ENCODE measurements around the gene ARMC9.

ARMC9 gene

GRCh38 chr2:231397011-231397927 is 198.8 kb downstream of the ARMC9 start:
- H3K27me3 ChIP-seq (ENCODE audit: insufficient read depth, low read depth): no peaks in the 10 kb centered on the region
- H3K27ac ChIP-seq: no peak overlapping the region
- H3K36me3 ChIP-seq (ENCODE audit: insufficient read depth): no peaks in the 10 kb centered on the region
- no peak overlapping the region; the same call in 1 of the 2 replicates for H3K4me2 ChIP-seq
- H3K4me3 ChIP-seq (IDR thresholded peaks at IDR 0.05; ENCODE audit: insufficient read depth, low read depth, low read length): no peak overlapping the region
- no peaks in the 10 kb centered on the region for H3K79me2 ChIP-seq (ENCODE audit: insufficient read depth, low read depth)
- H3K4me1 ChIP-seq (ENCODE audit: low read depth, poor library complexity, severe bottlenecking): peaks cover 5% of the 10 kb centered on the region
- H4K20me1 ChIP-seq (ENCODE audit: insufficient read depth): no peaks in the 10 kb centered on the region
- no peak overlapping the region for H2AFZ ChIP-seq (ENCODE audit: low read depth)
- no peak overlapping the region for H3K9ac ChIP-seq
- TF ChIP-seq CTCF (conservative IDR thresholded peaks at IDR 0.05; ENCODE audit: low read depth, low read length): no peak

- Histone ChIP-seq H3K9ac (no peak overlapping the region), H3K27ac (no peak overlapping the region), H3K79me2 (ENCODE audit: insufficient read depth, low read depth) (no peaks in the 10 kb centered on the region), H2AFZ (ENCODE audit: low read depth) (no peak overlapping the region), H3K4me1 (ENCODE audit: low read depth, poor library complexity, severe bottlenecking) (peaks cover 5% of the 10 kb centered on the region), H4K20me1 (ENCODE audit: insufficient read depth) (no peaks in the 10 kb centered on the region), H3K4me2 (no peak overlapping the region), H3K27me3 (ENCODE audit: insufficient read depth, low read depth) (no peaks in the 10 kb centered on the region), H3K36me3 (ENCODE audit: insufficient read depth) (no peaks in the 10 kb centered on the region), H3K4me3 (IDR thresholded peaks at IDR 0.05; ENCODE audit: insufficient read depth, low read depth, low read length) (no peak overlapping the region)
- TF ChIP-seq CTCF (conservative IDR thresholded peaks at IDR 0.05; ENCODE audit: low read depth, low read length): no peak
Observed at GRCh38 chr2:231397928-231398294, 199.5 kb downstream of the ARMC9 start.

GRCh38 chr2:231398585-231398984 is 200.2 kb downstream of the ARMC9 start:
- H3K27ac ChIP-seq: no peak overlapping the region
- no peaks in the 10 kb centered on the region for H4K20me1 ChIP-seq (ENCODE audit: insufficient read depth)
- H3K9ac ChIP-seq: no peak overlapping the region
- no peak for TF ChIP-seq CTCF (conservative IDR thresholded peaks at IDR 0.05; ENCODE audit: low read depth, low read length)
- no peak overlapping the region for H3K4me3 ChIP-seq (IDR thresholded peaks at IDR 0.05; ENCODE audit: insufficient read depth, low read depth, low read length)
- no peaks in the 10 kb centered on the region for H3K79me2 ChIP-seq (ENCODE audit: insufficient read depth, low read depth)
- peaks cover 5% of the 10 kb centered on the region for H3K4me1 ChIP-seq (ENCODE audit: low read depth, poor library complexity, severe bottlenecking)
- H3K4me2 ChIP-seq: no peak overlapping the region
- no peak overlapping the region for H2AFZ ChIP-seq (ENCODE audit: low read depth)
- no peaks in the 10 kb centered on the region for H3K36me3 ChIP-seq (ENCODE audit: insufficient read depth)
- H3K27me3 ChIP-seq (ENCODE audit: insufficient read depth, low read depth): no peaks in the 10 kb centered on the region

GRCh38 chr2:231399046-231399852 is 200.8 kb downstream of the ARMC9 start:
- no peak overlapping the region for H3K27ac ChIP-seq
- H2AFZ ChIP-seq (ENCODE audit: low read depth): no peak overlapping the region
- TF ChIP-seq CTCF (conservative IDR thresholded peaks at IDR 0.05; ENCODE audit: low read depth, low read length): no peak
- H3K4me3 ChIP-seq (IDR thresholded peaks at IDR 0.05; ENCODE audit: insufficient read depth, low read depth, low read length): no peak overlapping the region
- no peaks in the 10 kb centered on the region for H3K79me2 ChIP-seq (ENCODE audit: insufficient read depth, low read depth)
- no peaks in the 10 kb centered on the region for H4K20me1 ChIP-seq (ENCODE audit: insufficient read depth)
- H3K36me3 ChIP-seq (ENCODE audit: insufficient read depth): no peaks in the 10 kb centered on the region
- H3K27me3 ChIP-seq (ENCODE audit: insufficient read depth, low read depth): no peaks in the 10 kb centered on the region
- H3K4me1 ChIP-seq (ENCODE audit: low read depth, poor library complexity, severe bottlenecking): peaks cover 5% of the 10 kb centered on the region
- no peak overlapping the region for H3K4me2 ChIP-seq
- no peak overlapping the region for H3K9ac ChIP-seq
